GM23338 (cell line): ENCODE results near the gene QSOX1.

Experiments
- EZH2phosphoT487 ChIP-seq: fragments of 200-600 bp; sonication (generic); IDR thresholded peaks from one replicate; pipeline ENCODE4 v1.8.1; 2018; ENCODE audit warnings: antibody characterized with exemption; ENCODE audit not compliant: unreplicated experiment
- POLR2AphosphoS5 ChIP-seq: IDR thresholded peaks from 2 replicates; pipeline ENCODE4 v1.6.1; 2016; ENCODE audit warnings: antibody characterized with exemption, low read depth
- ZNF462 ChIP-seq: fragments of 250-450 bp; sonication (Bioruptor Pico); IDR thresholded peaks from 2 replicates; pipeline ENCODE4 v1.5.0; 2020; ENCODE audit warnings: mild to moderate bottlenecking, moderate library complexity
- TF ChIP-seq, protein P1 (sequence below), 2 experiments: fragments of 200-600 bp in 1 of 2; sonication (generic) in 1 of 2; conservative IDR thresholded peaks; 2 replicates each; pipeline versions ENCODE4 v1.5.1 to v1.6.1; 2016 to 2017; ENCODE audit warnings: antibody characterized with exemption in 2 of 2, low read depth in 2 of 2, mild to moderate bottlenecking in 2 of 2, moderate library complexity in 1 of 2

DNA sequence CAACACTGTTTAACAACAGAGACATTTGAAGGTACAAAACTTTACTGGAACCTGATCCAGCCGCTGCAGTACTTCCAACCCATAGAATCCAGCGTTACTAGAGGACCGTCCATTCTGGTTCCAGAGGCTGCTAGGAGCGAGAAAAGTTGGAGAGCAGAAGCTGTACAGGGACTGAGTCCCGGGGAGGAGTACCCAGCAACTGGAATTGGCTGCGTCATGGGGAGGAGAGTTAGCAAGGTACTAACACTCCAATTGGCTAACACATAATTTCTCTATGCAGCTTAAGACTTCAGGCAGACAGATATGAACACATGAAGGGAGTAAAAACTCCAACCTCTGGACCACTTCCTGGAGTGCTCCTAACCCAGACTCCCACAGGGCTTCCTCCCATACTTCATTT is 2.1 kb upstream of the QSOX1 start:
- TF ChIP-seq, protein P1, sequence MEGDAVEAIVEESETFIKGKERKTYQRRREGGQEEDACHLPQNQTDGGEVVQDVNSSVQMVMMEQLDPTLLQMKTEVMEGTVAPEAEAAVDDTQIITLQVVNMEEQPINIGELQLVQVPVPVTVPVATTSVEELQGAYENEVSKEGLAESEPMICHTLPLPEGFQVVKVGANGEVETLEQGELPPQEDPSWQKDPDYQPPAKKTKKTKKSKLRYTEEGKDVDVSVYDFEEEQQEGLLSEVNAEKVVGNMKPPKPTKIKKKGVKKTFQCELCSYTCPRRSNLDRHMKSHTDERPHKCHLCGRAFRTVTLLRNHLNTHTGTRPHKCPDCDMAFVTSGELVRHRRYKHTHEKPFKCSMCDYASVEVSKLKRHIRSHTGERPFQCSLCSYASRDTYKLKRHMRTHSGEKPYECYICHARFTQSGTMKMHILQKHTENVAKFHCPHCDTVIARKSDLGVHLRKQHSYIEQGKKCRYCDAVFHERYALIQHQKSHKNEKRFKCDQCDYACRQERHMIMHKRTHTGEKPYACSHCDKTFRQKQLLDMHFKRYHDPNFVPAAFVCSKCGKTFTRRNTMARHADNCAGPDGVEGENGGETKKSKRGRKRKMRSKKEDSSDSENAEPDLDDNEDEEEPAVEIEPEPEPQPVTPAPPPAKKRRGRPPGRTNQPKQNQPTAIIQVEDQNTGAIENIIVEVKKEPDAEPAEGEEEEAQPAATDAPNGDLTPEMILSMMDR (conservative IDR thresholded peaks at IDR 0.05; ENCODE audit: low read depth in 2 of 2): no peak
- TF ChIP-seq POLR2AphosphoS5 (no peak), EZH2phosphoT487 (no peak), ZNF462 (no peak)
